SK-N-SH (cell line): ENCODE results near the gene KCTD5. TPM values are rescaled to one million over a fixed set of nuclear protein-coding genes. Genes with fewer than 3 reads are reported as not detected.

Experiments
- CTCF ChIA-PET: fragments of 300-600, 350-600 bp; formaldehyde crosslinking; extraction: SDS; loops from one replicate; lab custom pipeline; 2021; lab: Yijun Ruan, JAX
- POLR2A ChIA-PET: fragments of 350-600 bp; sonication (Branson Sonifier 250); formaldehyde crosslinking; extraction: SDS; loops from one replicate; lab custom pipeline; 2020; ENCODE audit warnings: antibody characterized with exemption, inconsistent platforms; lab: Yijun Ruan, JAX
- DNase-seq: peaks from one replicate; pipeline ENCODE4 v3.0.0; 2012
- H2AFZ ChIP-seq: fragments of 200-600 bp; sonication (generic); 2 replicates; pipeline ENCODE4 v1.8.1; 2016; ENCODE audit warnings: antibody characterized with exemption, mild to moderate bottlenecking, low read depth
- H3F3A ChIP-seq: fragments of 200-600 bp; sonication (generic); replicated peaks from 2 replicates; pipeline ENCODE3; 2016; ENCODE audit warnings: antibody characterized with exemption, mild to moderate bottlenecking; ENCODE audit not compliant: insufficient read depth
- H3K27ac ChIP-seq, 2 experiments: fragments of 200-500 bp in 1 of 2; fragments of 200-600 bp in 1 of 2; sonication (Bioruptor generic) in 1 of 2; sonication (generic), shearing (Covaris generic) in 1 of 2; 2 replicates each; pipeline versions ENCODE4 v1.5.1 to v1.6.1; 2014 to 2016; ENCODE audit warnings: low read depth in 2 of 2, inconsistent platforms in 1 of 2, low read length in 1 of 2, mild to moderate bottlenecking in 1 of 2, mixed read lengths in 1 of 2
- H3K27me3 ChIP-seq: fragments of 200-600 bp; sonication (generic), shearing (Covaris generic); 2 replicates; pipeline ENCODE4 v1.6.1; 2016; ENCODE audit warnings: mixed run types; ENCODE audit not compliant: insufficient read depth
- H3K36me3 ChIP-seq, 2 experiments: fragments of 200-500 bp in 1 of 2; fragments of 200-600 bp in 1 of 2; sonication (Bioruptor generic) in 1 of 2; sonication (generic) in 1 of 2; replicated peaks in 1 of 2; 2 replicates each; pipeline versions ENCODE3 to v1.5.1; 2014 to 2016; ENCODE audit warnings: low read length in 1 of 2, mild to moderate bottlenecking in 1 of 2; ENCODE audit not compliant: insufficient read depth in 2 of 2, control insufficient read depth in 1 of 2
- H3K4me1 ChIP-seq, 2 experiments: fragments of 200-500 bp in 1 of 2; fragments of 200-600 bp in 1 of 2; sonication (Bioruptor generic) in 1 of 2; sonication (generic), shearing (Covaris generic) in 1 of 2; 2 replicates each; pipeline versions ENCODE4 v1.5.1 to v1.6.1; 2014 to 2016; ENCODE audit warnings: low read depth in 1 of 2, low read length in 1 of 2, mixed run types in 1 of 2; ENCODE audit not compliant: insufficient read depth in 2 of 2, control insufficient read depth in 1 of 2
- H3K4me2 ChIP-seq: fragments of 200-600 bp; sonication (generic), shearing (Covaris generic); 2 replicates; pipeline ENCODE4 v1.6.1; 2017; ENCODE audit warnings: mixed run types
- H3K4me3 ChIP-seq, 2 experiments: fragments of 200-500 bp in 1 of 2; fragments of 200-600 bp in 1 of 2; sonication (Bioruptor generic) in 1 of 2; sonication (generic), shearing (Covaris generic) in 1 of 2; 2 replicates each; pipeline versions ENCODE4 v1.5.1 to v1.8.1; 2014 to 2016; ENCODE audit warnings: low read depth in 2 of 2, inconsistent platforms in 1 of 2, low read length in 1 of 2, mild to moderate bottlenecking in 1 of 2, mixed read lengths in 1 of 2, moderate library complexity in 1 of 2
- H3K79me2 ChIP-seq: fragments of 200-600 bp; sonication (generic); 2 replicates; pipeline ENCODE4 v1.8.1; 2017; ENCODE audit warnings: mild to moderate bottlenecking; ENCODE audit not compliant: insufficient read depth
- H3K9ac ChIP-seq: fragments of 200-600 bp; sonication (generic); 2 replicates; pipeline ENCODE4 v1.6.1; 2017; ENCODE audit warnings: mixed run types
- H3K9me2 ChIP-seq: fragments of 200-600 bp; sonication (generic); 2 replicates; pipeline ENCODE4 v1.6.1; 2017; ENCODE audit warnings: mixed run types
- H3K9me3 ChIP-seq: fragments of 200-600 bp; sonication (generic); 2 replicates; pipeline ENCODE4 v1.6.1; 2017; ENCODE audit warnings: mixed run types, mild to moderate bottlenecking, moderate library complexity
- H4K20me1 ChIP-seq: fragments of 200-600 bp; sonication (generic); 2 replicates; pipeline ENCODE4 v1.6.1; 2017; ENCODE audit warnings: mild to moderate bottlenecking, mixed run types; ENCODE audit not compliant: insufficient read depth
- CHD2 ChIP-seq: fragments of 150-350 bp; IDR thresholded peaks from 2 replicates; pipeline ENCODE4 v1.6.1; 2018; ENCODE audit warnings: low read length; ENCODE audit not compliant: partially characterized antibody
- ELF1 ChIP-seq: IDR thresholded peaks from 2 replicates; pipeline ENCODE4 v1.4.0; 2012
- FOSL2 ChIP-seq: IDR thresholded peaks from 2 replicates; pipeline ENCODE4 v1.4.0; 2012; ENCODE audit warnings: low read depth, mild to moderate bottlenecking, moderate library complexity, borderline replicate concordance
- FOXM1 ChIP-seq: IDR thresholded peaks from 2 replicates; pipeline ENCODE4 v1.4.0; 2012; ENCODE audit warnings: low read depth, mild to moderate bottlenecking
- GABPA ChIP-seq: IDR thresholded peaks from 2 replicates; pipeline ENCODE4 v1.4.0; 2012; ENCODE audit warnings: low read depth, mild to moderate bottlenecking
- GATA2 ChIP-seq: sonication (generic); formaldehyde crosslinking; IDR thresholded peaks from 2 replicates; pipeline ENCODE4 v1.5.0; 2020; ENCODE audit warnings: mild to moderate bottlenecking, missing genetic modification reagents
- IRF3 ChIP-seq: fragments of 150-350 bp; IDR thresholded peaks from 2 replicates; pipeline ENCODE4 v1.6.1; 2016; ENCODE audit warnings: mild to moderate bottlenecking, low read depth, low read length
- JUND ChIP-seq: IDR thresholded peaks from 2 replicates; pipeline ENCODE4 v1.4.0; 2012
- MAX ChIP-seq: IDR thresholded peaks from 2 replicates; pipeline ENCODE4 v1.4.0; 2012; ENCODE audit warnings: low read depth
- MEF2A ChIP-seq: IDR thresholded peaks from 2 replicates; pipeline ENCODE4 v1.4.0; 2012; ENCODE audit warnings: low read depth, borderline replicate concordance
- MXI1 ChIP-seq: IDR thresholded peaks from 2 replicates; pipeline ENCODE4 v1.6.1; 2012; ENCODE audit warnings: mild to moderate bottlenecking, low read depth, low read length, improper control_type of control experiment
- NRF1 ChIP-seq: IDR thresholded peaks from 2 replicates; pipeline ENCODE4 v1.6.1; 2012; ENCODE audit warnings: low read depth, mild to moderate bottlenecking, low read length
- PBX3 ChIP-seq: IDR thresholded peaks from 2 replicates; pipeline ENCODE4; 2012
- POLR2AphosphoS5 ChIP-seq: IDR thresholded peaks from 2 replicates; pipeline ENCODE4 v1.6.1; 2012; ENCODE audit warnings: low read depth, low read length
- RAD21 ChIP-seq: IDR thresholded peaks from 2 replicates; pipeline ENCODE4 v1.6.1; 2012; ENCODE audit warnings: mild to moderate bottlenecking, low read length
- RFX5 ChIP-seq: IDR thresholded peaks from 2 replicates; pipeline ENCODE4 v1.6.1; 2012; ENCODE audit warnings: mild to moderate bottlenecking, improper control_type of control experiment, low read length
- RXRA ChIP-seq: IDR thresholded peaks from 2 replicates; pipeline ENCODE4 v1.4.0; 2012; ENCODE audit warnings: low read depth, mild to moderate bottlenecking, borderline replicate concordance
- SIN3A ChIP-seq: IDR thresholded peaks from 2 replicates; pipeline ENCODE4 v1.6.1; 2012; ENCODE audit warnings: low read depth, mild to moderate bottlenecking, low read length, moderate library complexity, borderline replicate concordance
- SMC3 ChIP-seq: IDR thresholded peaks from 2 replicates; pipeline ENCODE4 v1.6.1; 2012; ENCODE audit warnings: low read depth, low read length, improper control_type of control experiment
- TAF1 ChIP-seq: IDR thresholded peaks from 2 replicates; pipeline ENCODE4 v1.6.1; 2012; ENCODE audit warnings: low read depth, mild to moderate bottlenecking, low read length, moderate library complexity, borderline replicate concordance
- TEAD4 ChIP-seq: IDR thresholded peaks from 2 replicates; pipeline ENCODE4 v1.4.0; 2012; ENCODE audit warnings: mild to moderate bottlenecking, borderline replicate concordance; ENCODE audit not compliant: insufficient read depth
- USF1 ChIP-seq: IDR thresholded peaks from 2 replicates; pipeline ENCODE4 v1.4.0; 2012; ENCODE audit warnings: low read depth, borderline replicate concordance
- YY1 ChIP-seq: IDR thresholded peaks from 2 replicates; pipeline ENCODE4 v1.4.0; 2012; ENCODE audit warnings: low read depth, mild to moderate bottlenecking
- WGBS: methylation state at CpG from one replicate; pipeline ENCODE4 v1.1.6; 2017; ENCODE audit warnings: low lambda C conversion rate; 5-methylcytosine and 5-hydroxymethylcytosine counted together
- polyA plus RNA-seq, 3 experiments: library from polyadenylated mRNA; depleted of rRNA; stranded (reverse); fragments of >200 nt; gene quantifications; 2 replicates each; pipeline ENCODE4 v1.2.3, GENCODE V29; 2012
- TF ChIP-seq, protein P1 (sequence below): fragments of 200-600 bp; sonication (generic); IDR thresholded peaks from 2 replicates; pipeline ENCODE4 v1.6.1; 2017; ENCODE audit warnings: antibody characterized with exemption, mild to moderate bottlenecking, moderate library complexity
- TF ChIP-seq, protein P2 (sequence below): IDR thresholded peaks from 2 replicates; pipeline ENCODE4 v1.4.0; 2012; ENCODE audit warnings: low read depth, borderline replicate concordance

The KCTD5 gene
- polyA plus RNA-seq, 1 of the 3 experiments (the other 2 are of a cell fraction): 53.4 TPM

GRCh38 chr16:2673066-2673999 is 9.0 kb upstream of the KCTD5 start:
- H3K4me2 ChIP-seq: peak overlapping the region; percentile 81
- peaks cover 7% of the 10 kb centered on the region; the same call in 1 of the 2 replicates for H4K20me1 ChIP-seq
- DNase-seq: peak; percentile 98
- ChIA-PET CTCF (interaction anchor here (0.6 kb wide), 1 partner anchor 187 kb away, joined by 3 read pairs; no protein-coding TSS in a partner anchor), POLR2A (interaction anchor here (0.6 to 1.2 kb wide), 3 partner anchors 9 to 234 kb away, joined by 3 to 18 read pairs (median 3); partner anchors contain the start of gene KCTD5)
- peaks cover 25% of the 10 kb centered on the region for H3K79me2 ChIP-seq
- peaks cover 7 to 8% of the 10 kb centered on the region in 2 experiments; a peak in 2 of 4 replicates for H3K4me1 ChIP-seq
- 1% methylated on average over 21 of the region's 107 CpGs for WGBS
- no peaks in the 10 kb centered on the region for H3K9me3 ChIP-seq
- H3K27ac ChIP-seq: peak overlapping the region; percentile 47 to 58; a peak in 2 of 4 replicates
- H3K36me3 ChIP-seq: peaks cover 5 to 9% of the 10 kb centered on the region in 2 experiments
- H3K9ac ChIP-seq: peak overlapping the region; percentile 39; the same call in 1 of the 2 replicates
- peaks cover 5% of the 10 kb centered on the region for H3F3A ChIP-seq
- peak overlapping the region; percentile 87 for H2AFZ ChIP-seq
- no peaks in the 10 kb centered on the region for H3K27me3 ChIP-seq
- H3K9me2 ChIP-seq: no peaks in the 10 kb centered on the region
- H3K4me3 ChIP-seq: peak overlapping the region; percentile 63 to 79
- TF ChIP-seq MAX: no peak
- TF ChIP-seq FOXM1: no peak
- no peak for TF ChIP-seq RXRA
- TF ChIP-seq, protein P1, sequence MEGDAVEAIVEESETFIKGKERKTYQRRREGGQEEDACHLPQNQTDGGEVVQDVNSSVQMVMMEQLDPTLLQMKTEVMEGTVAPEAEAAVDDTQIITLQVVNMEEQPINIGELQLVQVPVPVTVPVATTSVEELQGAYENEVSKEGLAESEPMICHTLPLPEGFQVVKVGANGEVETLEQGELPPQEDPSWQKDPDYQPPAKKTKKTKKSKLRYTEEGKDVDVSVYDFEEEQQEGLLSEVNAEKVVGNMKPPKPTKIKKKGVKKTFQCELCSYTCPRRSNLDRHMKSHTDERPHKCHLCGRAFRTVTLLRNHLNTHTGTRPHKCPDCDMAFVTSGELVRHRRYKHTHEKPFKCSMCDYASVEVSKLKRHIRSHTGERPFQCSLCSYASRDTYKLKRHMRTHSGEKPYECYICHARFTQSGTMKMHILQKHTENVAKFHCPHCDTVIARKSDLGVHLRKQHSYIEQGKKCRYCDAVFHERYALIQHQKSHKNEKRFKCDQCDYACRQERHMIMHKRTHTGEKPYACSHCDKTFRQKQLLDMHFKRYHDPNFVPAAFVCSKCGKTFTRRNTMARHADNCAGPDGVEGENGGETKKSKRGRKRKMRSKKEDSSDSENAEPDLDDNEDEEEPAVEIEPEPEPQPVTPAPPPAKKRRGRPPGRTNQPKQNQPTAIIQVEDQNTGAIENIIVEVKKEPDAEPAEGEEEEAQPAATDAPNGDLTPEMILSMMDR: no peak
- TF ChIP-seq POLR2AphosphoS5: 0 out of 2 replicates have a peak, but pooled peaks have one; percentile 30
- TF ChIP-seq NRF1: 0 out of 2 replicates have a peak, but pooled peaks have one; percentile 2
- TF ChIP-seq SIN3A: peak; percentile 62; the same call in 1 of the 2 replicates
- TF ChIP-seq TEAD4: no peak
- TF ChIP-seq FOSL2: no peak
- TF ChIP-seq SMC3: no peak
- no peak for TF ChIP-seq RFX5
- TF ChIP-seq RAD21: no peak
- no peak for TF ChIP-seq YY1
- no peak for TF ChIP-seq JUND
- no peak for TF ChIP-seq IRF3
- peak; percentile 80 for TF ChIP-seq GABPA
- TF ChIP-seq, protein P2, sequence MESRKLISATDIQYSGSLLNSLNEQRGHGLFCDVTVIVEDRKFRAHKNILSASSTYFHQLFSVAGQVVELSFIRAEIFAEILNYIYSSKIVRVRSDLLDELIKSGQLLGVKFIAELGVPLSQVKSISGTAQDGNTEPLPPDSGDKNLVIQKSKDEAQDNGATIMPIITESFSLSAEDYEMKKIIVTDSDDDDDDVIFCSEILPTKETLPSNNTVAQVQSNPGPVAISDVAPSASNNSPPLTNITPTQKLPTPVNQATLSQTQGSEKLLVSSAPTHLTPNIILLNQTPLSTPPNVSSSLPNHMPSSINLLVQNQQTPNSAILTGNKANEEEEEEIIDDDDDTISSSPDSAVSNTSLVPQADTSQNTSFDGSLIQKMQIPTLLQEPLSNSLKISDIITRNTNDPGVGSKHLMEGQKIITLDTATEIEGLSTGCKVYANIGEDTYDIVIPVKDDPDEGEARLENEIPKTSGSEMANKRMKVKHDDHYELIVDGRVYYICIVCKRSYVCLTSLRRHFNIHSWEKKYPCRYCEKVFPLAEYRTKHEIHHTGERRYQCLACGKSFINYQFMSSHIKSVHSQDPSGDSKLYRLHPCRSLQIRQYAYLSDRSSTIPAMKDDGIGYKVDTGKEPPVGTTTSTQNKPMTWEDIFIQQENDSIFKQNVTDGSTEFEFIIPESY: no peak
- TF ChIP-seq TAF1: peak; percentile 32; the same call in 1 of the 2 replicates
- TF ChIP-seq PBX3: peak; percentile 63
- no peak for TF ChIP-seq USF1
- TF ChIP-seq MEF2A: no peak
- no peak for TF ChIP-seq GATA2 (CRISPR knock-in tag)
- peak; percentile 41 for TF ChIP-seq CHD2
- no peak; the same call in 1 of the 2 replicates for TF ChIP-seq MXI1
- TF ChIP-seq ELF1: peak; percentile 90
